ENCODE measurements around the gene ZNF486. TPM values are rescaled to one million over a fixed set of nuclear protein-coding genes. Genes with fewer than 3 reads are reported as not detected.
A peak's percentile ranks its signal among the peaks of the same experiment; 100 is the strongest.
"Not testable (repeated sequence)": the region's sequence is repeated elsewhere in the genome, so short reads cannot be mapped to it uniquely, and the experiment has no call there.

The ZNF486 gene
- total RNA-seq (2014; rRNA removed; shearing (Covaris generic)) (37.6 and 38.9 TPM in 2 replicates), polyA plus RNA-seq (2016; fragmentation: Nextera tagmentation; extraction: Ambion mirVana) (21.2 and 25.4 TPM in 2 replicates)
- long read RNA-seq, partial matches to known transcripts = 0 of 11 reads
- long read RNA-seq, other reads (novel, unspliced or antisense) = 5 of 11 reads

DNA sequence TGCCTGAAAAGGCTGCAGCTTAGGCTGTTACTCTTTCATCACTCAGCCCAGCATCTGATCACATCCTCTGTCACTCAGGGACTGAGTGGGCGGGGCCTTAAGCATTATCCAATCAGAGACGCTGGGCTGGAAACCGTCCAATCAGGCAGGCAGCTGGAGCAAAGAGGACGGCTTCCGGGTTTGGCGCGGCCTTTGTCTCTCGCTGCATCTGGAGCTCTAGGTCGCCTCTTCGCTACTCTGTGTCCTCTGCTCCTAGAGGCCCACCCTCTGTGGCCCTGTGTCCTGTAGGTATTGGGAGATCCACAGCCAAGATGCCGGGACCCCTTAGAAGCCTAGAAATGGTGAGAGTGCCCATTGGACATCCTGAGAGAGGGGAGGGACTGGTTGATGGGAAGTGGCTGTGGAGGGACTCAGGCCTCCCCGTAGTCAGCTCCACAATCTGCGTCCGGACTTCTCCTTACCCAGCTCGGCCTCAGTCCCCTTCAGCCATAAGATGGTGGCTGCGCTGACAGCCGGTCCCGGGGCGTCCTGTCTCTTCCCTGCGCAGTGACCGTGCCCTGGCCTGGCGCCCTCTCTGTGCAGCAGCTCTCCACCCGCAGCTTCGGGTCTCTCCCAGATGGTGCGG lies at the start of gene ZNF486:
Gene ZNF486, plus strand, starts transcription at position 195 of the 625 bp plus-strand sequence. Its CDS starts 117 bp downstream, at position 312.
- Mint-ChIP-seq H3K4me1 (peaks cover 14% of the 10 kb centered on the region), H3K36me3 (ENCODE audit: low read depth) (peaks cover 42% of the 10 kb centered on the region), H3K27me3 (ENCODE audit: insufficient read depth, low read depth, poor library complexity) (peaks cover 16% of the 10 kb centered on the region), H3K27ac (peak within 1 kb of the TSS; percentile 99), H3K9me3 (peaks cover 7% of the 10 kb centered on the region; the same call in 2 of the 3 replicates), H3K4me3 (peak within 1 kb of the TSS; percentile 97)
- ATAC-seq (peak; percentile 96), DNase-seq (ENCODE audit: low spot score) (peak; percentile 100)
- Histone ChIP-seq H3K4me3 (peak within 1 kb of the TSS; percentile 85), H3K27me3 (ENCODE audit: insufficient read depth) (no peaks in the 10 kb centered on the region), H3K4me2 (peak within 1 kb of the TSS; percentile 85), H4K20me1 (replicated peaks; ENCODE audit: insufficient read depth) (peaks cover 18% of the 10 kb centered on the region), H2AFZ (peak within 1 kb of the TSS; percentile 52; the same call in 1 of the 2 replicates), H3K27ac (ENCODE audit: low read depth) (peak within 1 kb of the TSS; percentile 86), H3K9me2 (ENCODE audit: insufficient read depth) (no peaks in the 10 kb centered on the region), H3K36me3 (ENCODE audit: insufficient read depth) (peaks cover 24% of the 10 kb centered on the region), H3F3A (replicated peaks; ENCODE audit: low read depth) (no peaks in the 10 kb centered on the region), H3K79me2 (replicated peaks; ENCODE audit: insufficient read depth) (peaks cover 48% of the 10 kb centered on the region), H3K4me1 (ENCODE audit: insufficient read depth) (peaks cover 22% of the 10 kb centered on the region)
- TF ChIP-seq, protein P1, sequence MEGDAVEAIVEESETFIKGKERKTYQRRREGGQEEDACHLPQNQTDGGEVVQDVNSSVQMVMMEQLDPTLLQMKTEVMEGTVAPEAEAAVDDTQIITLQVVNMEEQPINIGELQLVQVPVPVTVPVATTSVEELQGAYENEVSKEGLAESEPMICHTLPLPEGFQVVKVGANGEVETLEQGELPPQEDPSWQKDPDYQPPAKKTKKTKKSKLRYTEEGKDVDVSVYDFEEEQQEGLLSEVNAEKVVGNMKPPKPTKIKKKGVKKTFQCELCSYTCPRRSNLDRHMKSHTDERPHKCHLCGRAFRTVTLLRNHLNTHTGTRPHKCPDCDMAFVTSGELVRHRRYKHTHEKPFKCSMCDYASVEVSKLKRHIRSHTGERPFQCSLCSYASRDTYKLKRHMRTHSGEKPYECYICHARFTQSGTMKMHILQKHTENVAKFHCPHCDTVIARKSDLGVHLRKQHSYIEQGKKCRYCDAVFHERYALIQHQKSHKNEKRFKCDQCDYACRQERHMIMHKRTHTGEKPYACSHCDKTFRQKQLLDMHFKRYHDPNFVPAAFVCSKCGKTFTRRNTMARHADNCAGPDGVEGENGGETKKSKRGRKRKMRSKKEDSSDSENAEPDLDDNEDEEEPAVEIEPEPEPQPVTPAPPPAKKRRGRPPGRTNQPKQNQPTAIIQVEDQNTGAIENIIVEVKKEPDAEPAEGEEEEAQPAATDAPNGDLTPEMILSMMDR (conservative IDR thresholded peaks at IDR 0.05; ENCODE audit: low read depth in 2 of 2) = no peak
- peak; percentile 99 for TF ChIP-seq POLR2AphosphoS5 (IDR thresholded peaks at IDR 0.05; ENCODE audit: low read depth)
- TF ChIP-seq CREB1 (CRISPR knock-in tag; IDR thresholded peaks at IDR 0.05; ENCODE audit: low read depth) = peak; percentile 57; the same call in 1 of the 2 replicates

- ATAC-seq; H4K20me1 ChIP-seq (replicated peaks; ENCODE audit: insufficient read depth); H3K9me2 ChIP-seq (ENCODE audit: insufficient read depth); H3K27ac Mint-ChIP-seq; H3K4me3 Mint-ChIP-seq; H2AFZ ChIP-seq; H3K4me1 Mint-ChIP-seq; H3K4me2 ChIP-seq; H3F3A ChIP-seq (replicated peaks; ENCODE audit: low read depth); DNase-seq (ENCODE audit: low spot score); H3K4me1 ChIP-seq (ENCODE audit: insufficient read depth); H3K27ac ChIP-seq (ENCODE audit: low read depth); H3K27me3 ChIP-seq (ENCODE audit: insufficient read depth): not testable (repeated sequence)
- H3K79me2 ChIP-seq (replicated peaks; ENCODE audit: insufficient read depth) = peaks cover 16% of the 10 kb centered on the region
- H3K27me3 Mint-ChIP-seq (ENCODE audit: insufficient read depth, low read depth, poor library complexity) = peaks cover 14% of the 10 kb centered on the region
- peaks cover 99% of the 10 kb centered on the region for H3K36me3 Mint-ChIP-seq (ENCODE audit: low read depth)
- peak overlapping the region; percentile 18; the same call in 1 of the 2 replicates for H3K4me3 ChIP-seq
- H3K36me3 ChIP-seq (ENCODE audit: insufficient read depth) = peaks cover 96% of the 10 kb centered on the region
- peaks cover 98% of the 10 kb centered on the region for H3K9me3 Mint-ChIP-seq
Measured at GRCh38 chr19:20118064-20118839, 48.8 kb upstream of the ZNF486 start.

DNA sequence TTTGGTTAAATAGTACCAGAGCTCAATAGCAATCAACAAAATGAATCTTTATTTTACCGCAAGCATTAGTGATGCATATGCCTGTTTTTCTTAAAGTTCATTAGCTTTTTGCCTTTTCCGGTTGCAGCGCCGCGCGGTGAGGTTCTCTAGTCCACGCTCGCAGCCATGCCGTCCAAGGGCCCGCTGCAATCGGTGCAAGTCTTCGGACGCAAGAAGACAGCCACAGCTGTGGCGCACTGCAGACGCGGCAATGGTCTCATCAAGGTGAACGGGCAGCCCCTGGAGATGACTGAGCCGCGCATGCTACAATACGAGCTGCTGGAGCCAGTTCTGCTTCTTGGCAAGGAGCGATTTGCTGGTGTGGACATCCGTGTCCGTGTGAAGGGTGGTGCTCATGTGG lies 42.1 kb upstream of the ZNF486 start:
- H3K27me3 ChIP-seq (ENCODE audit: insufficient read depth) = no peaks in the 10 kb centered on the region
- no peaks in the 10 kb centered on the region for H4K20me1 ChIP-seq (replicated peaks; ENCODE audit: insufficient read depth)
- H3K27me3 Mint-ChIP-seq (ENCODE audit: insufficient read depth, low read depth, poor library complexity) = peaks cover 2% of the 10 kb centered on the region
- no peak overlapping the region for H2AFZ ChIP-seq
- H3K27ac ChIP-seq (ENCODE audit: low read depth) = no peak overlapping the region
- no peaks in the 10 kb centered on the region for H3K4me1 ChIP-seq (ENCODE audit: insufficient read depth)
- no peak overlapping the region for H3K27ac Mint-ChIP-seq
- H3K9me3 Mint-ChIP-seq = peaks cover 59% of the 10 kb centered on the region
- peaks cover 40% of the 10 kb centered on the region for H3K36me3 ChIP-seq (ENCODE audit: insufficient read depth)
- no peaks in the 10 kb centered on the region; the same call in 1 of the 2 replicates for H3K79me2 ChIP-seq (replicated peaks; ENCODE audit: insufficient read depth)
- H3K4me1 Mint-ChIP-seq = no peaks in the 10 kb centered on the region
- no peaks in the 10 kb centered on the region for H3K9me2 ChIP-seq (ENCODE audit: insufficient read depth)
- H3F3A ChIP-seq (replicated peaks; ENCODE audit: low read depth) = peaks cover 5% of the 10 kb centered on the region; the same call in 1 of the 2 replicates
- H3K4me2 ChIP-seq = no peak overlapping the region
- H3K4me3 Mint-ChIP-seq = no peak overlapping the region
- peaks cover 82% of the 10 kb centered on the region for H3K36me3 Mint-ChIP-seq (ENCODE audit: low read depth)
- DNase-seq (ENCODE audit: low spot score) = no peak
- no peak for ATAC-seq
- no peak overlapping the region for H3K4me3 ChIP-seq
- TF ChIP-seq ETS1 (IDR thresholded peaks at IDR 0.05) (no peak), JUNB (IDR thresholded peaks at IDR 0.05; ENCODE audit: unreplicated experiment) (no peak), EZH2phosphoT487 (IDR thresholded peaks at IDR 0.05; ENCODE audit: unreplicated experiment) (no peak), ZNF331 (CRISPR knock-in tag; IDR thresholded peaks at IDR 0.05; ENCODE audit: low read depth) (no peak), CREB1 (CRISPR knock-in tag; IDR thresholded peaks at IDR 0.05; ENCODE audit: low read depth) (no peak), STAT1 (IDR thresholded peaks at IDR 0.05; ENCODE audit: unreplicated experiment) (no peak), EZH2 (IDR thresholded peaks at IDR 0.05; ENCODE audit: low read depth, unreplicated experiment) (no peak), ZNF114 (CRISPR knock-in tag; IDR thresholded peaks at IDR 0.05) (no peak)
- TF ChIP-seq, protein P1 (conservative IDR thresholded peaks at IDR 0.05; ENCODE audit: low read depth in 2 of 2) = no peak

Measured in GM23338 (cell line).